NOMO-1 (cell line): ENCODE measurements around the gene RASSF3.

ENCODE experiments used
- DNase-seq, 2 experiments: peaks; one replicate each; lab custom pipeline; 2025; ENCODE audit not compliant: unreplicated experiment in 2 of 2; lab: John Stamatoyannopoulos, UW

RASSF3 gene

GRCh38 chr12:64718649-64719048 lies 108.4 kb downstream of the RASSF3 start:
- DNase-seq: no peak

- DNase-seq: no peak
Measured at GRCh38 chr12:64720884-64721283, 110.6 kb downstream of the RASSF3 start.

- no peak for DNase-seq
Measured at GRCh38 chr12:64722835-64723234, 112.5 kb downstream of the RASSF3 start.

- DNase-seq: no peak
Measured at GRCh38 chr12:64723630-64724029, 113.3 kb downstream of the RASSF3 start.

- DNase-seq: no peak
Measured at GRCh38 chr12:64724201-64724745, 114.0 kb downstream of the RASSF3 start.

GRCh38 chr12:64729909-64730587 lies 119.8 kb downstream of the RASSF3 start:
- DNase-seq: peak; percentile 50 to 58

GRCh38 chr12:64730588-64730969 lies 120.3 kb downstream of the RASSF3 start:
- peak in 1 of 2 experiments; percentile 37 for DNase-seq

GRCh38 chr12:64731683-64732082 lies 121.4 kb downstream of the RASSF3 start:
- DNase-seq: no peak

GRCh38 chr12:64733857-64734256 lies 123.6 kb downstream of the RASSF3 start:
- DNase-seq: no peak

- no peak for DNase-seq
Measured at GRCh38 chr12:64735442-64735841, 125.1 kb downstream of the RASSF3 start.

- DNase-seq: no peak
Measured at GRCh38 chr12:64736771-64737170, 126.5 kb downstream of the RASSF3 start.

GRCh38 chr12:64737539-64737938 lies 127.2 kb downstream of the RASSF3 start:
- no peak for DNase-seq

GRCh38 chr12:64739778-64740177 lies 129.5 kb downstream of the RASSF3 start:
- DNase-seq: no peak

- peak in 1 of 2 experiments; percentile 49 for DNase-seq
Measured at GRCh38 chr12:64740646-64741045, 130.4 kb downstream of the RASSF3 start.

- no peak for DNase-seq
Measured at GRCh38 chr12:64742416-64742815, 132.1 kb downstream of the RASSF3 start.

GRCh38 chr12:64743206-64743605 lies 132.9 kb downstream of the RASSF3 start:
- no peak for DNase-seq

- DNase-seq: no peak
Measured at GRCh38 chr12:64744422-64745258, 134.3 kb downstream of the RASSF3 start.

- DNase-seq: no peak
Measured at GRCh38 chr12:64745259-64745807, 135.0 kb downstream of the RASSF3 start.

GRCh38 chr12:64745980-64746379 lies 135.7 kb downstream of the RASSF3 start:
- DNase-seq: no peak

GRCh38 chr12:64746663-64747062 lies 136.4 kb downstream of the RASSF3 start:
- DNase-seq: no peak
